Esophagus squamous epithelium (tissue), 5 donors: ENCODE data around the gene STK10. TPM values are rescaled to one million over a fixed set of nuclear protein-coding genes. Genes with fewer than 3 reads are reported as not detected.

Source experiments
- DNase-seq: peaks from one replicate; lab custom pipeline; 2025; lab: John Stamatoyannopoulos, UW
- H3K27ac ChIP-seq, 4 donors: fragments of 200-600 bp; sonication (generic); one replicate each; pipeline ENCODE4 v1.5.1; 2016 to 2019; ENCODE audit warnings: mild to moderate bottlenecking in 1 of 4
- H3K27me3 ChIP-seq, 4 donors: fragments of 200-600 bp; sonication (generic); 1 replicate in 3 of 4; 2 replicates in 1 of 4; pipeline versions ENCODE4 v1.5.1 to v1.6.0; 2017 to 2021; ENCODE audit warnings: antibody characterized with exemption in 1 of 4
- H3K36me3 ChIP-seq, 3 donors: fragments of 200-600 bp; sonication (generic); one replicate each; pipeline ENCODE4 v1.5.1; 2016 to 2019
- H3K4me1 ChIP-seq, 3 donors: fragments of 200-600 bp; sonication (generic); one replicate each; pipeline ENCODE4 v1.5.1; 2017 to 2019
- H3K4me3 ChIP-seq, 4 donors: fragments of 200-600 bp; sonication (generic); 1 replicate in 3 of 4; 2 replicates in 1 of 4; pipeline ENCODE4 v1.5.1; 2016 to 2019; ENCODE audit warnings: mild to moderate bottlenecking in 2 of 4, moderate library complexity in 1 of 4
- H3K9me3 ChIP-seq, 3 donors: fragments of 200-600 bp; sonication (generic); one replicate each; pipeline ENCODE4 v1.5.1; 2016 to 2019
- CTCF ChIP-seq, 6 experiments: fragments of 450-650 bp in 4 of 6; fragments of 200-600 bp in 2 of 6; sonication (generic) in 2 of 6; IDR thresholded peaks; one replicate each; pipeline ENCODE4 v1.5.1; 2016 to 2019; ENCODE audit warnings: antibody characterized with exemption in 6 of 6, mild to moderate bottlenecking in 4 of 6, moderate library complexity in 4 of 6
- POLR2A ChIP-seq, 4 donors: fragments of 450-650 bp; IDR thresholded peaks; one replicate each; pipeline ENCODE4 v1.6.1; 2017; ENCODE audit warnings: antibody characterized with exemption in 4 of 4, mild to moderate bottlenecking in 4 of 4, moderate library complexity in 3 of 4
- WGBS, 2 donors: methylation state at CpG; one replicate each; pipeline ENCODE4 v1.1.5; 2018; 5-methylcytosine and 5-hydroxymethylcytosine counted together
- intact Hi-C: fragments of 100-400 bp; cut with DNase I; formaldehyde crosslinking; loops from one replicate; pipeline ENCODE4 v1.15.0; 2022
- total RNA-seq, 4 donors: library from RNA; depleted of rRNA; stranded (reverse); fragments of >200 nt; gene quantifications; one replicate each; pipeline ENCODE4 v1.1.0, GENCODE V29; 2016
- donor health status: DM: yes; HTN: yes; CAD: no.

STK10 gene
- total RNA-seq, 4 donors from 2014 or later: 5.4 to 15.6 (median 8.9) TPM

DNA sequence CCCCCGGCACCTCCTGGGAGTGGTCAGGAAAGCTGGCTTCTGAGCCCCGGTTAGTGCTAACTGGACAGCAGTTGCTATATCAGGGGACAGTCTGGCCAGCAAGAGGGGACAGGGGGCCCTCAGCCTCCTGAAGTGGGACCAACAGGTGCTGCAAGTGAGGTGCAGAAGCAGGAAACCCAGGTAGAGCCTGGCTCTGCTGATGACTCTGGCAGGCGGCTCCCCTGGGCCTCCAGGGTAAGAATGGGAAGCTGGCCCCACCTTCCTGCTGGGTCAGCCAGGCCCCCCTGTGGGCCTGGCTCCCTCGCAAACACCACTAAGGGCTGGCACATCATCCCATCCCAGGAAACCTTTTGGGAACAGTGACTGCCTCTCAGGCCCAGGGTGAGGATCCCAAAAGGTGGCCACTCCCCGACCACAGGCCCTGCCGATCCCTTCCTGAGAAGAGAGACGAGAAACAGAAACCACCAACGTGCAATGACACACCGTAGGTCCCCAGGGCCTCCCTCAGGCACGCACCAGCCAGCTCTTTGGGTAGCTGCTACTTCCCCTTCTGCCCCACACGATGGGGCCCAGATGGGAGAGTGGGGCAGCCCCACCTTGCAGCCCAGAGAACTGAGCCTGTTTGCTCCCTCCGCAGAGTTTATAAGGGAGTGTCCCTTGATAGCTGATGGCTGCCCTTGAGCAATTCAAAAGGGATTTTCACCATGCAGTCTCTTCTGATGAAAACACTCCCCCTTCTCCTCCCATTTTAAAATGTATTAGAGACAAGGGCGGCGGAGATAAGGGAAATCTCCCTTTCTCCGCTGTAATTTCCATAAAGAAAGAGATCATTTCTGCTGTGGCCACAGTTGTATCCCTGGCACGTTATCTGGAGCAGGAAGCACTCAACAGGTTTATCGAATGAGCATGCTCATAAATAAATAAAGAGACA is 76.8 kb downstream of the STK10 start:
- peaks cover 22 to 53% (median 27%) of the 10 kb centered on the region in 3 donors for H3K4me1 ChIP-seq
- 28 to 41% methylated on average over 7 to 12 of the region's 17 CpGs for WGBS, 2 donors
- no peaks in the 10 kb centered on the region for H3K27me3 ChIP-seq
- peak overlapping the region; percentile 41 to 76 (median 58) for H3K27ac ChIP-seq
- no peaks in the 10 kb centered on the region for H3K9me3 ChIP-seq
- peak; percentile 38 for DNase-seq
- peak overlapping the region in 3 of 4 donors; percentile 25 to 46 (median 29) for H3K4me3 ChIP-seq
- intact Hi-C loops: no loop called here
- no peak for TF ChIP-seq POLR2A (IDR thresholded peaks at IDR 0.05)
- TF ChIP-seq CTCF (IDR thresholded peaks at IDR 0.05): no peak
- peaks cover 0 to 6% (median 0%) of the 10 kb centered on the region in 3 donors for H3K36me3 ChIP-seq

- no peaks in the 10 kb centered on the region for H3K27me3 ChIP-seq
- H3K27ac ChIP-seq: peak overlapping the region in 3 of 4 donors; percentile 39 to 66 (median 50)
- TF ChIP-seq POLR2A (IDR thresholded peaks at IDR 0.05) (no peak), CTCF (IDR thresholded peaks at IDR 0.05) (no peak)
- intact Hi-C loops: no loop called here
- H3K4me1 ChIP-seq: peaks cover 22 to 53% (median 27%) of the 10 kb centered on the region in 3 donors
- no peaks in the 10 kb centered on the region for H3K9me3 ChIP-seq
- no peak for DNase-seq
- WGBS, 2 donors: 69 to 70% methylated on average over 14 of the region's 14 CpGs
- no peak overlapping the region for H3K4me3 ChIP-seq
- peaks cover 0 to 7% (median 0%) of the 10 kb centered on the region in 3 donors for H3K36me3 ChIP-seq
Observed at GRCh38 chr5:172110260-172110815, 77.7 kb downstream of the STK10 start.

DNA sequence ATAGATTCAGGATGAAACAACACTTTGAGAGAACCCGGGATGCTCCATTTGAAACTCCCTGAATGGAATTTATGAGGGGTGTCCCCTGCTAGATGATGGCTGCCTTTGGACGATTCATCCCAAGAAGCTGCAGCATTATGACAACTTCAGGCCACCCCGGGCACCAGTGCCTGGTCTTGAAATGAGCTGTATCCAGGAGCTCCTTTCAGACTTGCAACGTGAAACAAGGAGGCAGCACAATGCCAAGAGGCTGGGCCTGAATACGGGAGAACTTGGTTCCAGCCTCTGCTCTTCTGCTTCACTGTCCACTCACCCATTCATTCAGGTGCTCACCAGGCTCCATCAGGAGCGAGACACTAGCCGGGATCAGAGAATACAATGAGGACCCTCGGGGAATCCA is 78.3 kb downstream of the STK10 start:
- 81 to 86% methylated on average over 7 of the region's 8 CpGs for WGBS, 2 donors
- H3K4me3 ChIP-seq: no peak overlapping the region
- TF ChIP-seq POLR2A (IDR thresholded peaks at IDR 0.05) (no peak), CTCF (IDR thresholded peaks at IDR 0.05) (no peak)
- intact Hi-C loops: loop anchor here (5.0 to 10.0 kb wide), 2 partner anchors 78 to 185 kb away; partner anchors contain the start of gene STK10
- no peak for DNase-seq
- H3K36me3 ChIP-seq: peaks cover 0 to 12% (median 0%) of the 10 kb centered on the region in 3 donors
- H3K27ac ChIP-seq: peak overlapping the region in 1 of 4 donors; percentile 39
- H3K27me3 ChIP-seq: no peaks in the 10 kb centered on the region
- H3K4me1 ChIP-seq: peaks cover 22 to 48% (median 27%) of the 10 kb centered on the region in 3 donors
- no peaks in the 10 kb centered on the region for H3K9me3 ChIP-seq

DNA sequence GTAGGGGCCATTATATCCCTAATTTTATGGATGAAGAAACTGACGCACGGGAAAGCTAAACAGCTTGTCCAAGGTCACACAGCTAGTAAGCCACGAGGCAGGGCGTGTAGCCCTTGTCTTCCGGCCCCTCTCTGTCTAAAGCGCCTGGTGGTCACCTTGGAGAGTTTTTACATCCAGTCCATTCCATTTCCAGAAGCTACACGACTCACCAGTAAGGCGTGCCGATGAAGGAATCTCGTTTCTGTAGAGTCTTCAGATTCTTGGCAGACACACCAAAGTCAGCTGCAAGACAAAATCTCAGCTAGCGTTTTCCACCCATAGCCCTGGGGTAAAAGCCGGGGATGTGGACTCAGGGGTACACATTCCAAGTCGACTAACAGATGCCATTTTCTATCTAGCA is 80.5 kb downstream of the STK10 start:
- TF ChIP-seq CTCF (IDR thresholded peaks at IDR 0.05): no peak
- TF ChIP-seq POLR2A (IDR thresholded peaks at IDR 0.05): no peak
- 22 to 30% methylated on average over 12 to 13 of the region's 13 CpGs for WGBS, 2 donors
- Histone ChIP-seq H3K4me1 (peaks cover 30 to 55% (median 40%) of the 10 kb centered on the region in 3 donors), H3K9me3 (no peaks in the 10 kb centered on the region), H3K36me3 (peaks cover 0 to 21% (median 4%) of the 10 kb centered on the region in 3 donors), H3K27me3 (no peaks in the 10 kb centered on the region), H3K27ac (no peak overlapping the region), H3K4me3 (peak overlapping the region in 1 of 4 donors; percentile 9)
- DNase-seq: no peak
- intact Hi-C loops: loop anchor here (5.0 to 10.0 kb wide), 2 partner anchors 80 to 187 kb away; partner anchors contain the start of gene STK10
